Fibroblast of skin of right biceps (primary cell): ENCODE measurements around the gene SURF2.

ENCODE experiments used
- DNase-seq: peaks from one replicate; pipeline ENCODE4 v3.0.0-alpha.2; 2013

The SURF2 gene

GRCh38 chr9:133405508-133406438 lies 49.4 kb downstream of the SURF2 start:
- DNase-seq = peak; percentile 28

- peak; percentile 67 for DNase-seq
These were observed 50.3 kb downstream of the SURF2 start for GRCh38 chr9:133406480-133407307.

GRCh38 chr9:133408042-133408441 lies 51.7 kb downstream of the SURF2 start:
- no peak for DNase-seq
